Hepatocyte (in vitro differentiated cells): ENCODE data around the gene CDH22.

Experiments used
- CTCF ChIP-seq: fragments of 200-600 bp; sonication (generic); IDR thresholded peaks from 2 replicates; pipeline ENCODE4 v1.5.1; 2016; ENCODE audit warnings: antibody characterized with exemption, mild to moderate bottlenecking; ENCODE audit not compliant: poor library complexity
- EZH2phosphoT487 ChIP-seq: fragments of 200-600 bp; sonication (generic); IDR thresholded peaks from one replicate; pipeline ENCODE4 v1.6.1; 2018; ENCODE audit warnings: antibody characterized with exemption, mild to moderate bottlenecking, low read depth, moderate library complexity; ENCODE audit not compliant: unreplicated experiment, severe bottlenecking

- TF ChIP-seq CTCF (no peak), EZH2phosphoT487 (no peak)
Observed at GRCh38 chr20:46268662-46269061, 39.6 kb downstream of the CDH22 start.
